ENCODE results near the gene SHROOM4.

GRCh38 chrX:50723006-50723405, 91.0 kb downstream of the SHROOM4 start:
- TF ChIP-seq EZH2 (IDR thresholded peaks at IDR 0.05; ENCODE audit: borderline replicate concordance, insufficient read depth, low read depth, low read length, poor library complexity, severe bottlenecking) (no peak), CTCF (IDR thresholded peaks at IDR 0.05) (no peak)
